H1 (cell line): ENCODE data around the gene DACH2.

ENCODE experiments used
- BACH1 ChIP-seq: IDR thresholded peaks from 2 replicates; pipeline ENCODE4 v1.6.1; 2012; ENCODE audit warnings: low read length, improper control_type of control experiment
- BRCA1 ChIP-seq: IDR thresholded peaks from 2 replicates; pipeline ENCODE4 v1.6.1; 2012; ENCODE audit warnings: low read depth, low read length, improper control_type of control experiment
- CBX5 ChIP-seq: fragments of 300-800, 300-1000 bp; sonication (generic); IDR thresholded peaks from 2 replicates; pipeline ENCODE4 v1.7.1; 2016; ENCODE audit warnings: antibody characterized with exemption, low read length, low read depth
- CEBPB ChIP-seq: IDR thresholded peaks from 2 replicates; pipeline ENCODE4 v1.6.1; 2012; ENCODE audit warnings: low read depth, low read length
- CTCF ChIP-seq, 3 experiments: IDR thresholded peaks; 1 replicate in 2 of 3; 2 replicates in 1 of 3; pipeline versions ENCODE4 v1.5.1 to v1.6.1; 2011; ENCODE audit warnings: low read length in 3 of 3, mild to moderate bottlenecking in 3 of 3, inconsistent platforms in 2 of 3, low read depth in 1 of 3, moderate library complexity in 1 of 3; ENCODE audit not compliant: insufficient read depth in 1 of 3; ENCODE audit errors: control extremely low read depth in 1 of 3
- JUND ChIP-seq: IDR thresholded peaks from 2 replicates; pipeline ENCODE4 v1.6.1; 2011; ENCODE audit warnings: mild to moderate bottlenecking, improper control_type of control experiment, low read length
- POLR2A ChIP-seq, 2 experiments: IDR thresholded peaks; 1 replicate in 1 of 2; 2 replicates in 1 of 2; pipeline ENCODE4 v1.6.1; 2011; ENCODE audit warnings: low read depth in 2 of 2, low read length in 2 of 2, mild to moderate bottlenecking in 2 of 2; ENCODE audit errors: control extremely low read depth in 1 of 2
- POLR2AphosphoS5 ChIP-seq: IDR thresholded peaks from 2 replicates; pipeline ENCODE4 v1.6.1; 2011; ENCODE audit warnings: low read depth, low read length
- RNF2 ChIP-seq: fragments of 200-900, 300-1000 bp; sonication (generic); IDR thresholded peaks from 2 replicates; pipeline ENCODE4 v1.7.1; 2016; ENCODE audit warnings: borderline replicate concordance, low read depth, mild to moderate bottlenecking, antibody characterized with exemption, low read length; ENCODE audit not compliant: poor library complexity, severe bottlenecking; ENCODE audit errors: missing control alignments
- TAF1 ChIP-seq: IDR thresholded peaks from 2 replicates; pipeline ENCODE4 v1.6.1; 2011; ENCODE audit warnings: mild to moderate bottlenecking, low read depth, low read length
- TF ChIP-seq, protein P1 (sequence below): IDR thresholded peaks from 2 replicates; pipeline ENCODE4 v1.6.1; 2012; ENCODE audit warnings: inconsistent platforms

GRCh38 chrX:86809651-86810050, 661.4 kb downstream of the DACH2 start:
- TF ChIP-seq TAF1: no peak
- no peak for TF ChIP-seq BACH1
- TF ChIP-seq, protein P1, sequence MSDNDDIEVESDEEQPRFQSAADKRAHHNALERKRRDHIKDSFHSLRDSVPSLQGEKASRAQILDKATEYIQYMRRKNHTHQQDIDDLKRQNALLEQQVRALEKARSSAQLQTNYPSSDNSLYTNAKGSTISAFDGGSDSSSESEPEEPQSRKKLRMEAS: no peak
- no peak for TF ChIP-seq CTCF (IDR thresholded peaks at IDR 0.05; ENCODE audit: control extremely low read depth in 1 of 3, insufficient read depth in 1 of 3, low read depth in 1 of 3, low read length in 3 of 3)
- no peak for TF ChIP-seq RNF2
- TF ChIP-seq BRCA1: no peak
- no peak for TF ChIP-seq POLR2AphosphoS5
- no peak for TF ChIP-seq CEBPB
- TF ChIP-seq POLR2A (IDR thresholded peaks at IDR 0.05; ENCODE audit: control extremely low read depth in 1 of 2, low read depth in 2 of 2, low read length in 2 of 2): no peak
- TF ChIP-seq CBX5: no peak
- no peak for TF ChIP-seq JUND
